Jurkat, Clone E6-1 (cell line): ENCODE data around the gene RMI2.

Experiments
- DNase-seq: peaks from one replicate; pipeline ENCODE4 v3.0.0-alpha.2; 2011; ENCODE audit warnings: low read depth, low spot score
- H3K4me3 ChIP-seq: 2 replicates; pipeline ENCODE4 v1.5.1; 2011; ENCODE audit warnings: mild to moderate bottlenecking, low read length, control low read depth, moderate library complexity

RMI2 gene

GRCh38 chr16:11326084-11326736 is 19.0 kb upstream of the RMI2 start:
- no peak overlapping the region for H3K4me3 ChIP-seq
- no peak for DNase-seq

DNA sequence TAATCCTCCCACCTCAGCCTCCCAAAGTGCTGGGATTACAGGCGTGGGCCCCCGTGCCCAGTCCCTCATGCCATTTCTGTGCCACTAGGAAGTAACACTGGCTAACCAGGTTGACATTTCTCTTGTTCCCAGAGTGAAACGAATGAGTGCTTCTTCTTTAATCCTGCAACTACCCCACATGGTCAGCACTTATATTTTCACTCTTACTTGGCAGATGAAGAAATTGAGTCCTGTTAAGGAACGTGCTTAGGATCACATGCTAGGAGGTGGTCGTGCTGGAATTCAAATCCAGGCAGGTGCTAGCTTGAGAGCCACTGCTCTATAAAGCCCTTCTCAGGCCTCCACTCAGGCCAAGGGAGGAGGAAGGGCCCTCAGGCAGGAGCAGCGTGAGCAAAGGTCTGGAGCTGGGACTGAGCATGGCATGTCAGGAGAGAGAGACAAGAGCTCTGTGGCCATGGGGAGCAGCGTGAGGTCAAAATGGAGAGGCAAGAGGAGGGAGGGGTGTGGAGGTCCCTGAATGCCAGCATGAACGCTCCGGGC is 18.5 kb upstream of the RMI2 start:
- DNase-seq, result no peak
- no peak overlapping the region for H3K4me3 ChIP-seq

DNA sequence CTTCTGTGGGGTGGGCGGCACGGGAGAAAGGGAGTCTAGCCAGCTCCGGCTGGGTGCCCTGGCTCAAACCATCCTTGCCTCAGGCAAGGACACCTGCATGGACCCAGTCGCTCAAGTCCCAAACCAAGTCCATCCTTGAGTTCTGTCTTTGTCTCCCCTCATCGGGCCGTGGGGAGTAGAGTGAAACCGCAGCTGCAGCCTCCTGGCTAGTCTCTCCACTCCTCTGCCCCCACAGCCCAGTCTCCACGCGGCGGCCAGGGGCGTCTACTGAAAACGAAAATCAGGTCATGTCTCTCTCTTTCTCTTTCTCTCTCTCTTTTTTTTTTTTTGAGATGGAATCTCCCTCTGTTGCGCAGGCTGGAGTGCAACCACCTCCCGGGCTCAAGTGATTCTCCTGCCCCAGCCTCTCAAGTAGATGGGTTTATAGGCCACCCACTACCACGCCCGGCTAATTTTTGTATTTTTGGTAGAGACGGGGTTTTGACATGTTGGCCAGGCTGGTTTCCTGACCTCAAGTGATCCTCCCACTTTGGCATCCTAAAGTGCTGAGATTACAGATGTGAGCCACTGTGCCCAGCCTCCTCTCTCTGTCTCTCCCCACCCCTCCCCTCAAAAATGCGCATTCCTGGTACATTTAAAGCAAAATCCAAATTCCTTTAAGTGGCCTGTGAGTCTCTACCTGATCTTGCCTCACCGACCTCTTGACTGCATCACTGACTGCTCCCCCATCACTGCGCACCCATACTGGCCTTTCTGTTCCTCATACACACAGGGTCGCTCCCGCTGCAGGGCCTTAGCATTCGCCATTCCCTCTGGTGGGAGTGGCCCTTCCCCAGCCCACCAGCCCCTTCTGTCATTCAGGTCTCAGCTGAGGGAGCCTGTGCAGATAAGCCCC is 17.7 kb upstream of the RMI2 start:
- H3K4me3 ChIP-seq, result no peak overlapping the region
- no peak for DNase-seq

DNA sequence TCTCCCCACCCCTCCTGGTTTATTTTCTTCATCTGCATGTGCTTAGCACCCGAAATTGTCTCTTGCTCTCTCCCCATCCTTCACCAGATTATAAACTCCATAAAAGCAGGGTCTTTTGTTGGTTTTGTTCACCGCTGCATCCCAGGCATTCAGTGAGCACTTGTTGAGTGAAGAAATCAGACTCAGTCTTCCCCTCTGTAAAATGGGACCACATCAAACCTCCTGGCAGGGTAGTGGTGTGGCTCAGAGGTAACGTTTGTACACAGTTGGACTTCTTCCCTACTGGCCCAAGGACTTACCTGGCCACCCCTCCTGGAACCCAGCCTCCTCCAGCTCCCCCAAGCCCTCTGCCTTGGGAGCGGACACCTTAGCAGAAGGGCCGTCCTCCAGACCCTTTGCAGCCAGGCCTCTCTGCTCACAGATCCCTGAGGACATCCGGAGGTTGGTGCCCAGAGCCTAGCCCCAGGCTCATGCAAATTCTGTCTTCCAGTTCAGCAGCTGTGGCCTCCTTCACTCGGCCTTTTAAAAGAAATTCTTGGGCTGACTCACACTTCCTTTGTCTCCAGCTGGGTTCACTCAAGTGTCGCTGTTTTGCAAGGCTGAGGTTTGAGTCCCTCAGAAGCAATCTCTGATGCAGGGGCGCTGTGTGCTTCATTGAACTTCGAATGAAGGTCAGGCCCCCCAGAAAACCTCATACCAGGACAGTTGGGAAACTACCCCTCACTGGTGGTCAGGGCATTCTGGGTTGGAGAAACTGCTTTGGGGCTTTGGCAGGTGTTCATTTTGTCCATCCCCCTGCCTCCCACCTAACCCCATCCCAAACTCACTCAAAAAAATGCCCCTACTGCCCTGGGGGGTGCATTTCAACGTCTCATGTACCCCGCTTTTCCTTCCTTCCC is 16.8 kb upstream of the RMI2 start:
- peak; percentile 73 for DNase-seq
- H3K4me3 ChIP-seq, result no peak overlapping the region

DNA sequence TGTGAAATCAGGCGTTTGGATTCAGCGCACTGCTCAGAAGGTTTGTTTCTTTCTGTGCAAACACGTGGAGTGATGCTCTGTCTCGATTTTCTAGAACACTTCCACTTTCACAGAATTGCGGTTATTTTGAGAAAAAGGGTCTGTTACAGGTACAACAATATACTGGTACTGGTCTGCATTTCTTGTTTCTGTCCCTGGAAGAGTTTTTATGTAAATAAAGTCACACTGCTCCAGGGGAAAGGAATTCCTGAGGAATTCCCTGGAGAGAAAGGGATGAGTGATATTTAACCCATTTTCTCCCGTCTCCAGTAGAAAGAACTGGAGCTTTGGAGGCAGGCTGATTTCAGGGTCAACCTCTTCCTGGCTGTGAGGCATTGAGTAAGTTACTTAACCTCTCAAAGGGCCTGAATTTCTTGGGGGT is 16.2 kb upstream of the RMI2 start:
- H3K4me3 ChIP-seq, result no peak overlapping the region
- DNase-seq, result no peak

GRCh38 chr16:11329891-11330290 is 15.4 kb upstream of the RMI2 start:
- no peak for DNase-seq
- H3K4me3 ChIP-seq, result no peak overlapping the region

- DNase-seq, result no peak
- no peak overlapping the region for H3K4me3 ChIP-seq
These were observed 14.6 kb upstream of the RMI2 start for GRCh38 chr16:11330526-11331237.

DNA sequence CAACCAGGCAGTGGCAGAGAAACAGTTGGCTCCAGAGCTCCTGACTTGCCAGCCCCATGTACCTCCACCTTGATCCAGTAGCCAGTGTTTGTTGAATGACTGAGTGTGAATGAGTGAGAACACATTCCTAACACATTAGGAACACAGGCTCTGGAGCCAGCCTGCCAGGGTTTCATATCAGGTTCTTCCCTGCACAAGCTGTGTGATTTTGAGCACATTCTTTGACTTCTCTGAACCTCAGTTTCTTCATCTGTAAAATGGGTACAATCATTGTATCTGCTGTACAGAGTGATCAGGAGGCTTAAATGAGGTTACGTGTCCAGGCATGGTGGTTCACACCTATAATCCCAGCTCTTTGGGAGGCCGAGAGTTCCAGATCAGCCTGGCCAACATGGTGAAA is 13.3 kb upstream of the RMI2 start:
- no peak for DNase-seq

DNA sequence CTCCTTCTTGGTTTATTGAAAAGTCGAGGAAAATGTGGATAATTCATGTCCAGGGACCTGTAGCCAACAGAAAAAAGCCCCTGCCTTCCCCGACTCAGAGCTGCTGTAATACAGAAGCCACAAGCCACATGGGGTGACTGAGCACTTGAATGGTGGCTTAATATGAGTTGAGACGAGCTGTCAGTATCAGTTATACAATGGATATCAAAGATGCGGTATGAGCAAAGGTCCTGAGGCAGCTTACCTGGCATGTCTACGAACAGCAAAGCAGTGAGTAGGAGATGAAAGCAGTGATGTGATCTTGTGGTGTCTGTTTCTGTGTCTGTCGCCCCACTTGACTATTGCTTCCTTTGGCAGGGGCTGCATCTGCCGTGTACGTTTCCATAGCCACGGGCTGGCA is 12.2 kb upstream of the RMI2 start:
- no peak for DNase-seq
- H3K4me3 ChIP-seq, result no peak overlapping the region

More for the DNA sequence above, 13.3 kb upstream of the RMI2 start:
- H3K4me3 ChIP-seq, result no peak overlapping the region

DNA sequence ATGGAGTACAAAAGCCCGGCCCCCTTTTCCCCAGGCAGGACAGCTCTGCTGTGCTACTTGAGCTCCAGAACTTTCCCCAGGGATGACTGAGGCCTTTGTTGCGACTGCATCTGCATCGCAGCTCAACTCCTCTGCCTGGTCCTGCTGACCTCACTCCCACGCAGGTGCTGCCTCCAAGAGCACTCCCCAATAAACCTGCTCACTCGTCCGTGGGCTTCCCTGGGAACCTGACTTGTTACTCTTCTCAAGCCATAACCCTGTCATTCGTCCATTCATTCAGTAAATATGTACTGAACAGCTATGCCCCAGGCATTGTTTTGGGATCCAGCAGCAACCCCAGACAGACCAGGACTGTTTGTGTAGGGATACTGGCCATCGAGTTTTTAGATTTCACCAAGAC is 11.6 kb upstream of the RMI2 start:
- no peak overlapping the region for H3K4me3 ChIP-seq
- no peak for DNase-seq

DNA sequence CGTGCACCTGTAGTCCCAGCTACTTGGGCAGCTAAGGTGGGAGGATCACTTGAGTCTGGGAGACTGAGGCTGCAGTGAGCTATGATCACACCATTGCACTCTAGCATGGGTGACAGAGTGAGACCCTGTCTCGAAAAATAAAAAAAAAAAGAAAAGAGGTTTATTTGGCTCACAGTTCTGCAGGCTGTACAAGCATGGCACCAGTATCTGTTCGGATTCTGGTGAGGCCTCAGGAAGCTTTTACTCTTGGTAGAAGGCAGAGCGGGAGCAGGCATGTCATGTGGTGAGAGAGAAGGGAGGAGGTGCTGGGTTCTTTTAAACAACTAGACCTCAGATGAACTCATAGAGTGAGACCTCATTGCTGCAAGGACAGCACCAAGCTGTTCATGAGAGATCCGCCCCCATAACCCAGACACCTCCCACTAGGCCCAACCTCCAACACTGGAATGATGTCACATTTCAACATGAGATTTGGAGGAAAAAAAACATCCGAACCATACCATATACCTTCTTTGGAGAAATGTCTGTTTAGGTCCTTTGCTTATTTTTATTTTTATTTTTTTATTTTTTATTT is 10.3 kb upstream of the RMI2 start:
- H3K4me3 ChIP-seq, result no peak overlapping the region
- DNase-seq, result no peak

DNA sequence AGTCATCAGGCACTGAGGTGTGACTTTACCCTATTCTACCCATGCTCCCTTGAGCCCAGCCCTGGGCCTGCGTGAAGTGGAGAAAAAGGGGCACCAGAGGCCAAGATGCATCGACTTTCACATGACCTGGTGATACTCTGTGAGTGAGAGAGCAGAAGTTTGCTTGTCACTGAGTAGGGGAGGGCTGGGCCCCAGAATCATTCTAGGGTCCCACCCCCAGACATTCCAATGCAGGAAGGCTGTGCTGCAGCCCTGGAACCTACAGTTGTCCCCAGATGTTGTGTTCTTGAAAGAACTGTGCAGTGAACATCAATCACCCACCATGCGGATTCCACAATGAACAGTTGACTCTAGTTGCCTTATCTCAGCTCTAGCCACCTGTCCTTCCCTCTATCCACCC is 6.2 kb upstream of the RMI2 start:
- no peak overlapping the region for H3K4me3 ChIP-seq
- DNase-seq, result no peak

- DNase-seq, result no peak
- no peak overlapping the region for H3K4me3 ChIP-seq
These were observed 4.5 kb upstream of the RMI2 start for GRCh38 chr16:11340710-11341109.

DNA sequence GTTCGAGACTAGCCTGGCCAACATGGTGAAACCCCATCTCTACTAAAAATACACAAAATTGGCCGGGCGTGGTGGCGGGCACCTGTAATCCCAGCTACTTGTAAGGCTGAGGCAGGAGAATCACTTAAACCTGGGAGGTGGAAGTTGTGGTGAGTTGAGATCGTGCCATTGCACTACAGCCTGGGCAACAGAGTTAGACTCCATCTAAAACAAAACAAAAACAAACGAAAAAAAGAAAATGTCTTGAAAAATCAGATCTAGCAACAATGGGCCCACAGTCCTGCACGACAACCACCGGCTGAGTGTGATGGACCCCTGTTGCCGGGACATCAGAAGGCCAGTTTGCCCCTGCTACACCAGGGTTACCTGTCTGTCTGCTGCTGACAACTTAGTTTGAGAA is 3.9 kb upstream of the RMI2 start:
- no peak for DNase-seq
- no peak overlapping the region for H3K4me3 ChIP-seq

GRCh38 chr16:11342021-11342855 is 3.0 kb upstream of the RMI2 start:
- no peak overlapping the region for H3K4me3 ChIP-seq
- no peak for DNase-seq

GRCh38 chr16:11346700-11347319 is 1.6 kb downstream of the RMI2 start:
- peak overlapping the region; percentile 78 for H3K4me3 ChIP-seq
- no peak for DNase-seq

- DNase-seq, result no peak
- H3K4me3 ChIP-seq, result no peak overlapping the region
These were observed 2.6 kb downstream of the RMI2 start for GRCh38 chr16:11347831-11348230.
